ENCODE data around the gene SFPQ. TPM values are rescaled to one million over a fixed set of nuclear protein-coding genes. Genes with fewer than 3 reads are reported as not detected.

SFPQ gene
- total and polyA plus RNA-seq, 7 donors = 51.3 to 124 (median 82.9) TPM

- H3K4me1 ChIP-seq = no peaks in the 10 kb centered on the region
- no peaks in the 10 kb centered on the region for H3K27me3 ChIP-seq (ENCODE audit: insufficient read depth in 3 of 3, low read length in 2 of 3)
- no peaks in the 10 kb centered on the region for H3K9me3 ChIP-seq
- ATAC-seq = no peak
- no peak overlapping the region for H3K4me3 ChIP-seq
- H3K27ac ChIP-seq = no peak overlapping the region
- no peaks in the 10 kb centered on the region for H3K36me3 ChIP-seq (ENCODE audit: insufficient read depth in 1 of 2, low read depth in 1 of 2)
- 91 to 95% (median 91%) methylated on average over 2 of the region's 2 CpGs for WGBS, 3 donors
- no peak for DNase-seq
- TF ChIP-seq, protein P1, sequence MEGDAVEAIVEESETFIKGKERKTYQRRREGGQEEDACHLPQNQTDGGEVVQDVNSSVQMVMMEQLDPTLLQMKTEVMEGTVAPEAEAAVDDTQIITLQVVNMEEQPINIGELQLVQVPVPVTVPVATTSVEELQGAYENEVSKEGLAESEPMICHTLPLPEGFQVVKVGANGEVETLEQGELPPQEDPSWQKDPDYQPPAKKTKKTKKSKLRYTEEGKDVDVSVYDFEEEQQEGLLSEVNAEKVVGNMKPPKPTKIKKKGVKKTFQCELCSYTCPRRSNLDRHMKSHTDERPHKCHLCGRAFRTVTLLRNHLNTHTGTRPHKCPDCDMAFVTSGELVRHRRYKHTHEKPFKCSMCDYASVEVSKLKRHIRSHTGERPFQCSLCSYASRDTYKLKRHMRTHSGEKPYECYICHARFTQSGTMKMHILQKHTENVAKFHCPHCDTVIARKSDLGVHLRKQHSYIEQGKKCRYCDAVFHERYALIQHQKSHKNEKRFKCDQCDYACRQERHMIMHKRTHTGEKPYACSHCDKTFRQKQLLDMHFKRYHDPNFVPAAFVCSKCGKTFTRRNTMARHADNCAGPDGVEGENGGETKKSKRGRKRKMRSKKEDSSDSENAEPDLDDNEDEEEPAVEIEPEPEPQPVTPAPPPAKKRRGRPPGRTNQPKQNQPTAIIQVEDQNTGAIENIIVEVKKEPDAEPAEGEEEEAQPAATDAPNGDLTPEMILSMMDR (IDR thresholded peaks at IDR 0.05) = no peak
- intact Hi-C loops (cut with DNase I) = no loop called here
Observed at GRCh38 chr1:35226546-35226945, 33.6 kb upstream of the SFPQ start.

GRCh38 chr1:35223084-35223630 is 30.2 kb upstream of the SFPQ start:
- peak overlapping the region; percentile 6 for H3K27ac ChIP-seq
- 76 to 80% (median 78%) methylated on average over 4 of the region's 4 CpGs for WGBS, 3 donors
- H3K9me3 ChIP-seq = no peaks in the 10 kb centered on the region
- no peaks in the 10 kb centered on the region for H3K4me1 ChIP-seq
- no peaks in the 10 kb centered on the region for H3K27me3 ChIP-seq (ENCODE audit: insufficient read depth in 3 of 3, low read length in 2 of 3)
- DNase-seq (no peak), ATAC-seq (no peak)
- no peaks in the 10 kb centered on the region for H3K36me3 ChIP-seq (ENCODE audit: insufficient read depth in 1 of 2, low read depth in 1 of 2)
- H3K4me3 ChIP-seq = no peak overlapping the region
- intact Hi-C loops (cut with DNase I) = no loop called here
- TF ChIP-seq, protein P1 (IDR thresholded peaks at IDR 0.05) = no peak

DNA sequence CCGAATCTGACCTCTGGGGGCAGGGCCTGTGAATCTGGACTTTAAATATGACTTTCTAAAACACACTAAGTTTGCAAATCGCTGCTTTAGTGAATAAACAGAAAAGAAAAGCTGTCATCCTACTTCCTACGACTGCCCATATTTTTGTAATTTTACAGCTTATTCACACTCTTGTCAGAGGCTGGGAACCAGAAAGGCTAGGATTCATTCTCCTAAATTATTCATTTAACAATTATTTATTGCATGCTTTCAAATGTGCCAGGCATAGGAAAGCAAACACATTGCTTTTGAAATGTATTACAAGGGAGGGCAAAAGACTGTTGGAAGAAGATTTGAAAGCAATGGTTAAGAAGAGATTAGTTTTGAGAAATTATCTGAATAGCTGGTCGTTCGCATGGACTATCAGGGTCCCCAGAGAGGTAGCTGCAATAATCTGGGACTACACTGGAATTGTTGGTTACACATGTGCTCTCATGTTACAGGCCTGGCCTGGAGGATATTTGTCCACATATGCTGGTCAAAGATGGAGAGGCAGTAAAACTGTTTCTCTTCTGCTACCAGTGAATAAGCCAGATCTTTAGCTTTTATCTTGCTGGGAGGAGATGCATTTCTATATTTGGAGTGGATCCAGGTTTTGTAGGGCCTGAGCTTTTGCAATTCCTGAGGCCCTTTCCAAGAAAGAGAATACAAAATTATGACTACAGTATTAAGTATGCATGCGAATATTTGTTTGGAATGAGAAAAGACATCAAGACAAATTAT is 29.6 kb upstream of the SFPQ start:
- DNase-seq = no peak
- peak in 1 of 4 donors; percentile 27 for ATAC-seq
- TF ChIP-seq, protein P1 (IDR thresholded peaks at IDR 0.05) = no peak
- H3K4me1 ChIP-seq = no peaks in the 10 kb centered on the region
- H3K4me3 ChIP-seq = no peak overlapping the region
- intact Hi-C loops (cut with DNase I) = no loop called here
- no peaks in the 10 kb centered on the region for H3K9me3 ChIP-seq
- WGBS, 3 donors = 42 to 51% (median 46%) methylated on average over 6 of the region's 6 CpGs
- H3K36me3 ChIP-seq (ENCODE audit: insufficient read depth in 1 of 2, low read depth in 1 of 2) = no peaks in the 10 kb centered on the region
- no peaks in the 10 kb centered on the region for H3K27me3 ChIP-seq (ENCODE audit: insufficient read depth in 3 of 3, low read length in 2 of 3)
- no peak overlapping the region for H3K27ac ChIP-seq

DNA sequence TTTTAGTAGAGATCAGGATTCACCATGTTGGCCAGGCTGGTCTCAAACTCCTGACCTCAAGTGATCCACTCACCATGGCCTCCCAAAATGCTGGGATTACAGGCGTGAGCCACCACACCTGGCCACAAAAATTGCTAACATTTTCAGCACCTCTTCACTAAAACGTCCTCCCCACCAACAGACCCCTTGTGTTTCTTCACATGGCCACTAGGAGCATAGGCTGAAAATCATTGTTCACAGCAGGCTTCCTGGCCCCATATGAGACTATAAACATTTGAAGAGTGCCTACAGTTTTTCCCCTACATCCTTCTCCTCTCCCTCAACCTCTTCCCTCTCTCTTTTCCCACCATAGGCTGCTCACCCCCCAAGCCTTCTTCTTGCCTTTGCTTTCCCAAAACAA is 28.0 kb upstream of the SFPQ start:
- intact Hi-C loops (cut with DNase I) = no loop called here
- no peak for ATAC-seq
- TF ChIP-seq, protein P1 (IDR thresholded peaks at IDR 0.05) = no peak
- Histone ChIP-seq H3K4me1 (no peaks in the 10 kb centered on the region), H3K27me3 (ENCODE audit: insufficient read depth in 3 of 3, low read length in 2 of 3) (no peaks in the 10 kb centered on the region), H3K36me3 (ENCODE audit: insufficient read depth in 1 of 2, low read depth in 1 of 2) (no peaks in the 10 kb centered on the region), H3K27ac (no peak overlapping the region), H3K4me3 (no peak overlapping the region), H3K9me3 (no peaks in the 10 kb centered on the region)
- 52 to 64% (median 53%) methylated on average over 2 of the region's 2 CpGs for WGBS, 3 donors
- DNase-seq = no peak
